ENCODE measurements around the gene CTNND2. TPM values are rescaled to one million over a fixed set of nuclear protein-coding genes. Genes with fewer than 3 reads are reported as not detected.

CTNND2 gene
- total RNA-seq, 4 donors from 2014 or later: 0.18 to 14.9 (median 0.47) TPM; not detected in 1

GRCh38 chr5:11555171-11555570 lies 349.1 kb downstream of the CTNND2 start:
- TF ChIP-seq POLR2A (IDR thresholded peaks at IDR 0.05) (no peak), CTCF (IDR thresholded peaks at IDR 0.05) (no peak)
- H3K4me3 ChIP-seq: no peak overlapping the region
- H3K27me3 ChIP-seq: no peaks in the 10 kb centered on the region
- no peaks in the 10 kb centered on the region for H3K36me3 ChIP-seq
- H3K9me3 ChIP-seq: no peaks in the 10 kb centered on the region
- H3K4me1 ChIP-seq: no peaks in the 10 kb centered on the region
- DNase-seq: no peak
- H3K27ac ChIP-seq: no peak overlapping the region

DNA sequence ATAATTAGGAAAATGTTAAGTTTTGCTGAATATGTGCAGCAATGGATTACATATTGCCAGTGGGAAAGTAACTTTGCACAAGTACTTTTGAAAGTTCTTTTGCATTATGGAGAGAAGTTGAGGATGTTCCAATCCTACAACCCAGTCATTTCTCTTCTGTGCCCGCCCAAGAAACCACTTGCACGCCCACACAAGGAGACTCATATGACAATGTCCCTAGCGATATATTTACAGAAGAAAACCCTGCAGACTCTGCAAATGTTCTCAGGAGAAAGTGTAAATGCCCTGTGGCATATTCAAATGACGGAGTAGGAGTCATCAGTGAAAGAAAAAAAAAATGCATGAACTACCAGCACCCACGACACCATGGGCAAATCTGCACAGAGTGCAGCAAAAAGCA lies 356.5 kb downstream of the CTNND2 start:
- Histone ChIP-seq H3K36me3 (no peaks in the 10 kb centered on the region), H3K27me3 (no peaks in the 10 kb centered on the region), H3K27ac (no peak overlapping the region), H3K4me3 (no peak overlapping the region), H3K9me3 (no peaks in the 10 kb centered on the region), H3K4me1 (no peaks in the 10 kb centered on the region)
- no peak for DNase-seq
- TF ChIP-seq POLR2A (IDR thresholded peaks at IDR 0.05): no peak
- TF ChIP-seq CTCF (IDR thresholded peaks at IDR 0.05): no peak

GRCh38 chr5:11547140-11547539 lies 357.1 kb downstream of the CTNND2 start:
- H3K36me3 ChIP-seq: no peaks in the 10 kb centered on the region
- TF ChIP-seq POLR2A (IDR thresholded peaks at IDR 0.05): no peak
- no peak for TF ChIP-seq CTCF (IDR thresholded peaks at IDR 0.05)

GRCh38 chr5:11540112-11540511 lies 364.1 kb downstream of the CTNND2 start:
- DNase-seq: no peak
- no peaks in the 10 kb centered on the region for H3K9me3 ChIP-seq
- H3K27ac ChIP-seq: no peak overlapping the region
- no peaks in the 10 kb centered on the region for H3K27me3 ChIP-seq
- H3K4me3 ChIP-seq: no peak overlapping the region
- H3K4me1 ChIP-seq: no peaks in the 10 kb centered on the region
- no peaks in the 10 kb centered on the region for H3K36me3 ChIP-seq
- TF ChIP-seq CTCF (IDR thresholded peaks at IDR 0.05) (no peak), POLR2A (IDR thresholded peaks at IDR 0.05) (no peak)

More at GRCh38 chr5:11547140-11547539, 357.1 kb downstream of the CTNND2 start:
- no peak overlapping the region for H3K27ac ChIP-seq
- H3K4me1 ChIP-seq: no peaks in the 10 kb centered on the region
- no peak overlapping the region for H3K4me3 ChIP-seq
- H3K9me3 ChIP-seq: no peaks in the 10 kb centered on the region
- no peaks in the 10 kb centered on the region for H3K27me3 ChIP-seq
- no peak for DNase-seq

- H3K4me3 ChIP-seq: no peak overlapping the region
- TF ChIP-seq CTCF (IDR thresholded peaks at IDR 0.05) (no peak), POLR2A (IDR thresholded peaks at IDR 0.05) (no peak)
- H3K36me3 ChIP-seq: no peaks in the 10 kb centered on the region
- no peaks in the 10 kb centered on the region for H3K9me3 ChIP-seq
- H3K27me3 ChIP-seq: no peaks in the 10 kb centered on the region
- no peak for DNase-seq
- no peak overlapping the region for H3K27ac ChIP-seq
- no peaks in the 10 kb centered on the region for H3K4me1 ChIP-seq
Measured at GRCh38 chr5:11531811-11532555, 372.3 kb downstream of the CTNND2 start.

All from Peyer's patch (tissue), 4 donors.